T-helper 1 cell treated with Interleukin-12 subunit alpha and Interleukin-12 subunit beta and Interleukin-4 antibody, amounts not matched to agents 30 ng/mL and 1 ng/mL, for 36 hours (primary cell): ENCODE measurements around the gene YPEL3. TPM values are rescaled to one million over a fixed set of nuclear protein-coding genes. Genes with fewer than 3 reads are reported as not detected.

Source experiments
- intact Hi-C: fragments of 100-400 bp; cut with micrococcal nuclease; formaldehyde crosslinking; loops from one replicate; pipeline ENCODE4 v1.15.1; 2024
- total RNA-seq: library from RNA; stranded (reverse); gene quantifications from 2 replicates; pipeline ENCODE4 v1.2.3, GENCODE V29; 2022

Gene YPEL3
- total RNA-seq, 1 donor from 2014 or later: 49.2 TPM

- intact Hi-C loops: loop anchor here (1.0 to 2.0 kb wide), 5 partner anchors 10 to 623 kb away; partner anchors contain the start of genes ALDOA, MAPK3 and YPEL3
Observed at GRCh38 chr16:30075503-30076275, 20.3 kb downstream of the YPEL3 start, which contains the start of gene PPP4C. PPP4C (plus strand) TSS chr16:30075994; CDS start chr16:30076378, 384 bp downstream.

GRCh38 chr16:30070490-30070889, 25.5 kb downstream of the YPEL3 start:
- intact Hi-C loops: no loop called here

GRCh38 chr16:30069611-30070462, 26.2 kb downstream of the YPEL3 start:
- intact Hi-C loops: loop anchor here (5.0 kb wide), 2 partner anchors 287 to 402 kb away; partner anchors contain the start of genes CD2BP2 and ITGAL

GRCh38 chr16:30068750-30069610, 27.0 kb downstream of the YPEL3 start:
- intact Hi-C loops: loop anchor here (5.0 kb wide), 2 partner anchors 288 to 403 kb away; partner anchors contain the start of genes CD2BP2 and ITGAL

GRCh38 chr16:30068333-30068732, 27.7 kb downstream of the YPEL3 start:
- intact Hi-C loops: loop anchor here (5.0 kb wide), 2 partner anchors 289 to 404 kb away; partner anchors contain the start of genes CD2BP2 and ITGAL

GRCh38 chr16:30067584-30067916, 28.5 kb downstream of the YPEL3 start:
- intact Hi-C loops: loop anchor here (5.0 kb wide), 2 partner anchors 290 to 405 kb away; partner anchors contain the start of genes CD2BP2 and ITGAL

- intact Hi-C loops: loop anchor here (5.0 kb wide), 2 partner anchors 290 to 405 kb away; partner anchors contain the start of genes CD2BP2 and ITGAL
Observed at GRCh38 chr16:30066761-30067583, 29.0 kb downstream of the YPEL3 start.

GRCh38 chr16:30065943-30066760, 29.9 kb downstream of the YPEL3 start:
- intact Hi-C loops: loop anchor here (1.0 to 5.0 kb wide), 12 partner anchors 9 to 632 kb away; partner anchors contain the start of genes CD2BP2, FBRS, ITGAL and MAPK3

GRCh38 chr16:30065102-30065942, 30.7 kb downstream of the YPEL3 start, which contains the start of gene ALDOA:
ALDOA (plus strand) TSS chr16:30065760; CDS start chr16:30066898, 1,138 bp downstream.
- intact Hi-C loops: loop anchor here (1.0 to 5.0 kb wide), 12 partner anchors 10 to 633 kb away; partner anchors contain the start of genes CD2BP2, FBRS, ITGAL and MAPK3

- intact Hi-C loops: loop anchor here (1.0 to 5.0 kb wide), 12 partner anchors 11 to 634 kb away; partner anchors contain the start of genes CD2BP2, FBRS, ITGAL and MAPK3
Observed at GRCh38 chr16:30064729-30065101, 31.3 kb downstream of the YPEL3 start.

- intact Hi-C loops: loop anchor here (2.0 kb wide), 4 partner anchors 59 to 343 kb away; partner anchors contain the start of genes MAPK3, TBC1D10B and ZNF771
Observed at GRCh38 chr16:30063893-30064728, 31.9 kb downstream of the YPEL3 start.

- intact Hi-C loops: no loop called here
Observed at GRCh38 chr16:30063278-30063892, 32.6 kb downstream of the YPEL3 start.

GRCh38 chr16:30060836-30061554, 35.0 kb downstream of the YPEL3 start:
- intact Hi-C loops: loop anchor here (2.0 kb wide), 1 partner anchor 68 kb away; no protein-coding TSS in a partner anchor

GRCh38 chr16:30060346-30060745, 35.7 kb downstream of the YPEL3 start:
- intact Hi-C loops: loop anchor here (2.0 kb wide), 1 partner anchor 68 kb away; no protein-coding TSS in a partner anchor

GRCh38 chr16:30054959-30055553, 41.0 kb downstream of the YPEL3 start:
- intact Hi-C loops: no loop called here
